ENCODE data around the gene ATRN.
"Not testable (repeated sequence)": the region's sequence is repeated elsewhere in the genome, so short reads cannot be mapped to it uniquely, and the experiment has no call there.

ATRN gene

DNA sequence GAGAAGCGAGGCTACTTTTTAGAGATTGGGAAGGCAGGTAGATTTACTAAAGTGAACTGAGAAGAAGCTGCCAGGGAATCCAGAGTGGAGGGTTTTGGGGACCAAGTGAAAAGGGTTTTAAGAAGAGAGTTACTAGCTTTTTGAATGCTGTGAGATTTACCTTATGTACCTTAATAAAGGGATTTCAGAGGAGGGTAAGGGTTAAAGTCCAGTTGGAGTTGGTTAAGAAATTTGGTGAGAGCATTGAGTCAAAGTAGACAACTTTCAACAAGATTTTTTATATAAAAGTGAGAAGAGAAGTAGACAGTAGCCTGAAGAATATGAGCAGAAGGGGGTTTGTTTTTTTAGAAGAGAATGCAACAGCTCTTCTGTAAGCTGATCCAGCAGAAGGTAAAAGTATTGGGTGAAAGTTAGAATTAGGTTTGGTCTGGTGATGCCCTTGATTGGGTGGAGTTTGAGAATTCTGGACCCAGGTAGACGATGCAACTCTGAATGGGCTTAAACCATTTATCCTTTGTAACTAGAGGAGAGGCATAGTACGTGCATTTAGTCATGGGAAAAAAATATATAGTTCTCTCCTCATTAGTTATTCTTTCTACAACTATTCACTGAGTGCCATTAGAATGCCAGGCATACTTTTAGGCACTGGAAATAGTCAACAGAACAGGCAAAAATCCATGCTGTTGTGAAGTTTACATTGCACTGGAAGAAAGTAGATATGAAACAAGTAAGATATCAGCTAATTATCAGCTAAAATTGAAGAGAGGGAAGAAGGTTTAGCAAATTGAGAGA is 44.8 kb downstream of the ATRN start:
- no peak for DNase-seq (ENCODE audit: low read depth, low spot score)

GRCh38 chr20:3521852-3522740 is 51.3 kb downstream of the ATRN start:
- DNase-seq (ENCODE audit: low read depth, low spot score): no peak

- DNase-seq (ENCODE audit: low read depth, low spot score): not testable (repeated sequence)
Measured at GRCh38 chr20:3524696-3525095, 53.9 kb downstream of the ATRN start.

DNA sequence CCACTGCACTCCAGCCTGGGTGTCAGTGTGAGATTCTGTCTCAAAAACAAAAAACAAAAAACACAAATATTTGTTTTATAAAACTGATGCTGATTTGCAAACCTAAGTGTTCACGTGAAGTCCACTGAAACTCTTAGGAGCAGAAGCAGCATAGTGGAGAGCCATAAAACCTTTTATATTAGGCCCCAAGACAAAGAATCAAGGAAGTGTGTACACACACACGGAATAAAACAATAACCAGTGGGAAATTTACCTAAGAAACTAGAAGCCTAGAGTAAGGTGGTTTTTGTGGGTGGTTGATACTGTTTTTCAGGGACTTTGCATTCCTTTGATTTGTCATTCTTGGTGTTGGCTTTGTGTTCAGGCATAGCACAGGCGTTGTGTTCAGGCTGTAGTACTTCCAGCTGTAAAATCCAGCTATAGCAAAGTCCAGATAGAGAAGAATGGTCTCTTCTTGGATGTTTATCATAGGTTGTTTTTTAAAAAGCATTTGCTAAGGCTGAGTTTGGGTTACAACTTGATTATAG is 61.3 kb downstream of the ATRN start:
- DNase-seq (ENCODE audit: low read depth, low spot score): no peak

- not testable (repeated sequence) for DNase-seq (ENCODE audit: low read depth, low spot score)
Measured at GRCh38 chr20:3537733-3538132, 66.9 kb downstream of the ATRN start.

DNA sequence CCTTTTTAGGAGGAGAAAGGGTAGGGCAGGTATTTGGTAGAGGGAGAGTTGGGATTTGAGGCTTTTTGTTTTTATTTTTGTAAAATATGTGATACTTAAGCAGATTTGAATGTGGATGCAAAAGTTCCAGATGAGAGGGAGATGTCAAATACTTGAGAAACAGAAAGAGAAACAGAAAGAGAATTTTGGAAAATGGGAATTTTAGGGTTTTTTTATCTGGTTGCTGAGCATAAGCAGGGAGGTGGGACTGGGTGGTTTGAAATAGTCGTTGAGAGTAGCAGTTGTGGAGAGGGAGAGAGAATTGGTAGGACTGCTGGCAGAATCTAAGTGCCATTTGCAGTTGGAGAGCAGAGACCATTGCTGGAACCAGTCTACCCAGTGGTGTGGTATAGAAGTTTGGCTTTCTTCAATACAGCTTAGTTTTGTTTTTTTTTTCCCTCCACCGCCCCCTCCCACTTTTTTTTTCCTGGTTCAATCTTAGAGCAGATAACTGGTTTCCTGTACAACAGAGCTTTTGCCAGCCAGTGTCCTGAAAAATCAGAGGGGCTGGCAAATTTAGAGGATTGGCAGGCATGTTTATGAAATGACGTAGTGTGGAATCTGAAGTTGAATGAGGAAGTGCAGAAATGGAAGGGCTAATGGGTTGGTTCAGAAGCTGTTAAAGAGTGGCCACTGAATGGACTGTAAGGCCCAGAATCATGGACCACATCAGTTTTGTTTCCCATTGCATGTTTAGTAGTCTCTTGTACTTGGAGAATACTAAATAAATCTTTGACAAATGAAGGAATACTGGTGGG is 68.7 kb downstream of the ATRN start:
- no peak for DNase-seq (ENCODE audit: low read depth, low spot score)

- DNase-seq (ENCODE audit: low read depth, low spot score): no peak
Measured at GRCh38 chr20:3541887-3542721, 71.3 kb downstream of the ATRN start.

DNA sequence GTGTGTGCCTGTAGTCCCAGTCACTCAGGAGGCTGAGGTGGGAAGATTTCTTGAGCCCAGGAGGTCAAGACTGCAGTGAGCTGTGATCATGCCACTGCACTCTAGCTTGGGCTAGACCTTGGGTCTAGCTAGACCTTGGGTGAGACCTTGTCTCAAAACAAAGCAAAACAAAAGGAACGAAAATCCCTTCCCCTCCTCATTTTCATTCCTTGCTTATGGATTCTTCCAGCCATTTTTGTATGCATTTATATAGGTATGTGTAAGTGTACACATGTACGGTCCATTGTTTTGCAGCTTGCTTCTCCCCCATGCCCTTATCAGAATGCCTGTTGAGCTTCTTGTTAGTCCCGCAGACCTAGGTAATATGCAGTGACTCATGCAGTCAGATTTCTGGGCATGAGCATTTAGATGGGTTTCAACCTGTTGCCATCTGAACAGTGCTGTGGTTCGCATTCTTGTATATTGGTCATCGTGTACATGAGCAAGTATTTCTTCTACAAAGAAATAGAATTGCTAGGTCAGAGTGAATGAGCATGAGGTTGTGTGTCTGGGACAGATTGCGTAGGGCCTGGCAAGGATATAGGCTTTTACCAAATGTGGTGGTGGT is 73.2 kb downstream of the ATRN start:
- DNase-seq (ENCODE audit: low read depth, low spot score): no peak

DNA sequence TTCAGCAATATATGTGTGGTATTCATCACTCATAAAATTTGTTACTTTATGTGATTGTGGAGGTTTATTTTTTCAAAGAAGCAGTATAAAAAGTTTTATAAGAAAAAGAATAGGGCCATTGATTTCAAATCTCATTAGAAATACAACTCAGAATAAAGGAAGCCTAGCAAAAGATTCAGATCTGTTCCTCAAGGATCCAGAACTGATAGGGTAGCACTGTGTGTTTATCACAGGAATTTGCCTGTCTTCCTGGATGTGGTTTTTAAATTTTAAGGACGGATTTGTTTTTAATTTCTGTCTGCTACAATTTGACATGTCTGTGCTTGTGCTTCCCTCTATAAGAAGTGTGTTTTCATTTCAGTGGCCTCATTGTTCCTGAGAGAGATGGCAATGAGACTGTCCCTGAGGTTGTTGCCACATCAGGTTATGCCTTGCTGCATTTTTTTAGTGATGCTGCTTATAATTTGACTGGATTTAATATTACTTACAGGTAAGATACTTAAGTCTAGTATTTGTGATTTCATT is 74.6 kb downstream of the ATRN start:
- DNase-seq (ENCODE audit: low read depth, low spot score): no peak

GRCh38 chr20:3547906-3548305 is 77.1 kb downstream of the ATRN start:
- DNase-seq (ENCODE audit: low read depth, low spot score): no peak

- DNase-seq (ENCODE audit: low read depth, low spot score): no peak
Measured at GRCh38 chr20:3550837-3551236, 80.0 kb downstream of the ATRN start.

GRCh38 chr20:3551681-3552434 is 81.0 kb downstream of the ATRN start:
- DNase-seq (ENCODE audit: low read depth, low spot score): no peak

DNA sequence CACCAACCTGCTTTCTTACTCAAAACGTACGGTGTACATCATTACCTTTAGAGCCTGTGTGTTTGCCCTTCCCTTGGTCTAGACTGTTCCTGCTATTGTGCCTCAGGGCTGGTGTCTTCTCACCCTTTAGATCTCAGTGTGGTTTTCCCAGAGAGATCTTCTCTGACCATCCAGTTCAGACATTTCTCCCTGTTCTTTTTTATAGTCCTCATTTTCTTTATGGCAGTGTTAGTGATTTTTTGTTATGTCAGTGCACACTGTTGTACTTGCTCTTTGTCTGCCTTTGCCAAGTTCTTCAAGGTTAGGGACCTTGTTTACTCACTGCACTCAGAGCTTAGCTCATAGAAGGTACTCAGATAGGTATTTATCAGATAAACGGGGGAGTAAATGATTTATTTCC is 82.8 kb downstream of the ATRN start:
- no peak for DNase-seq (ENCODE audit: low read depth, low spot score)

- DNase-seq (ENCODE audit: low read depth, low spot score): no peak
Measured at GRCh38 chr20:3557237-3557785, 86.5 kb downstream of the ATRN start.

GRCh38 chr20:3559231-3559630 is 88.4 kb downstream of the ATRN start:
- no peak for DNase-seq (ENCODE audit: low read depth, low spot score)

DNA sequence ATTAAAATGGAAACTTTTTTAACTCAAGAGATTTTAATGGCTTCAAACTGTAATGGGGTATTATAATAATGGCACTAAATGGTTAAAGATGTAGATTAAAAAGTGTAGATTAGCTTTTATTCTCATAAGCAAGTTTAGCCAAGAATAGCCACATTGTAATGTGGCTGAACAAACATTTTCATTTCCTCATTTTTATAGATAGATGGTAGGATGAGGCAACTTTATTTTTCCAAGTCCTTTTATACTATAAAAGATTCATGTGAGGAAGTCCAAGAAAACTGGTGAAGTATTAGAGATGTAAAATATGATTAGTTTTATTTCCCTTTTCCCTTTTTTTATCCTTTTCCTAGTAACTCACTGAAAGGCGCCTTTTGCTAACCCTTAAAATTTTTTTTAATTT is 88.8 kb downstream of the ATRN start:
- DNase-seq (ENCODE audit: low read depth, low spot score): no peak

GRCh38 chr20:3560162-3560561 is 89.3 kb downstream of the ATRN start:
- DNase-seq (ENCODE audit: low read depth, low spot score): no peak

- DNase-seq (ENCODE audit: low read depth, low spot score): no peak
Measured at GRCh38 chr20:3560578-3560977, 89.8 kb downstream of the ATRN start.

DNA sequence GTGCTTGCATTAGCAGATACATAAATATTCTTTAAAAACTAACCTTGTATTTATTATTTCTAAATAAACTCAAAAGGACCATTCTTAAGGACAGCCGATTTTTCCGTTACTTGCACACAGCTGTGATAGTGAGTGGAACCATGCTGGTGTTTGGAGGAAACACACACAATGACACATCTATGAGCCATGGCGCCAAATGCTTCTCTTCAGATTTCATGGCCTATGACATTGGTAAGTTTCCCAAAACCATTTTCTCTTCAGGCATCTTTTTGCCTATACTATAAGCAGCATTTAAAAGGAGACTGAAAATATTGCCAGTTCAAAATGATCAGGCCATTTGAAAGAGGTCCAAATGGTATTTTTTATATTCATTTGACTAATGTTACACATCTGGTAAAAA is 92.3 kb downstream of the ATRN start:
- DNase-seq (ENCODE audit: low read depth, low spot score): peak; percentile 7

Data from smooth muscle cell of the brain vasculature (primary cell).